ENCODE results near the gene ZMIZ2.

- TF ChIP-seq CTCF (IDR thresholded peaks at IDR 0.05) (no peak), POLR2A (IDR thresholded peaks at IDR 0.05) (no peak)
Measured at GRCh38 chr7:44738876-44739665, 9.6 kb upstream of the ZMIZ2 start.
